OCI-LY7 (cell line): ENCODE data around the gene NTF3. TPM values are rescaled to one million over a fixed set of nuclear protein-coding genes. Genes with fewer than 3 reads are reported as not detected.

Source experiments
- BruUV-seq: library from RNA; stranded (reverse); fragments of 400-500 nt; replicated peaks from 2 replicates; lab custom pipeline; 2021; lab: Mats Ljungman, UMichigan
- CTCF ChIA-PET: fragments of 300-600 bp; sonication (Branson Sonifier 250); formaldehyde crosslinking; loops from one replicate; lab custom pipeline; 2022; ENCODE audit warnings: antibody characterized with exemption; ENCODE audit not compliant: unreplicated experiment; lab: Charles Lee
- POLR2A ChIA-PET: fragments of 300-600 bp; sonication (Branson Sonifier 250); formaldehyde crosslinking; loops from one replicate; lab custom pipeline; 2022; ENCODE audit warnings: antibody characterized with exemption; lab: Charles Lee
- DNase-seq: peaks from one replicate; pipeline ENCODE4 v3.0.0-alpha.2; 2015; ENCODE audit warnings: low spot score
- H2AFZ ChIP-seq: fragments of 200-600 bp; sonication (generic), shearing (Covaris generic); 2 replicates; pipeline ENCODE4 v1.6.1; 2014; ENCODE audit warnings: mild to moderate bottlenecking, antibody characterized with exemption, low read length, moderate library complexity
- H3K27ac ChIP-seq: fragments of 200-600 bp; sonication (generic); 2 replicates; pipeline ENCODE4 v1.5.1; 2014; ENCODE audit warnings: mixed run types, low read depth, mild to moderate bottlenecking, moderate library complexity, low read length, inconsistent platforms; ENCODE audit not compliant: poor library complexity, severe bottlenecking
- H3K36me3 ChIP-seq: fragments of 200-600 bp; sonication (generic); 2 replicates; pipeline ENCODE4 v1.6.1; 2014; ENCODE audit warnings: mild to moderate bottlenecking, antibody characterized with exemption, low read length, moderate library complexity, mixed read lengths; ENCODE audit not compliant: insufficient read depth
- H3K4me1 ChIP-seq: fragments of 200-600 bp; sonication (generic); 2 replicates; pipeline ENCODE4 v1.5.1; 2014; ENCODE audit warnings: mild to moderate bottlenecking, low read length; ENCODE audit not compliant: insufficient read depth, poor library complexity, severe bottlenecking
- H3K4me2 ChIP-seq: fragments of 200-600 bp; sonication (generic); 2 replicates; pipeline ENCODE4 v1.6.1; 2014; ENCODE audit warnings: mild to moderate bottlenecking, low read length
- H3K4me3 ChIP-seq: fragments of 200-600 bp; sonication (generic); 2 replicates; pipeline ENCODE4 v1.5.1; 2014; ENCODE audit warnings: mild to moderate bottlenecking, low read depth, low read length; ENCODE audit not compliant: poor library complexity, severe bottlenecking
- H3K79me2 ChIP-seq: fragments of 200-600 bp; sonication (generic); 2 replicates; pipeline ENCODE4 v1.6.1; 2016; ENCODE audit warnings: low read depth, mild to moderate bottlenecking, low read length, moderate library complexity, mixed read lengths; ENCODE audit not compliant: insufficient read depth
- H3K9me2 ChIP-seq: fragments of 200-600 bp; sonication (generic); 2 replicates; pipeline ENCODE4 v1.6.1; 2016; ENCODE audit warnings: mild to moderate bottlenecking, low read length, mixed read lengths; ENCODE audit not compliant: insufficient read depth
- H3K9me3 ChIP-seq: fragments of 200-600 bp; sonication (generic); 2 replicates; pipeline ENCODE4 v1.6.1; 2014; ENCODE audit warnings: mild to moderate bottlenecking, mixed run types, low read length, mixed read lengths
- H4K20me1 ChIP-seq: fragments of 200-600 bp; sonication (generic); 2 replicates; pipeline ENCODE4 v1.6.1; 2014; ENCODE audit warnings: mild to moderate bottlenecking, antibody characterized with exemption, low read length, moderate library complexity, mixed read lengths; ENCODE audit not compliant: insufficient read depth
- EZH2phosphoT487 ChIP-seq: fragments of 200-600 bp; sonication (generic); IDR thresholded peaks from 2 replicates; pipeline ENCODE4 v1.6.1; 2018; ENCODE audit warnings: low read depth, borderline replicate concordance, mild to moderate bottlenecking, mixed run types, antibody characterized with exemption, low read length, moderate library complexity, mixed read lengths
- intact Hi-C: fragments of 100-400 bp; cut with micrococcal nuclease; formaldehyde crosslinking; loops from one replicate; pipeline ENCODE4 v1.10.0; 2022; ENCODE audit not compliant: unreplicated experiment
- total RNA-seq, 2 experiments: library from RNA; depleted of rRNA in 1 of 2; stranded (reverse); fragments of >200 nt in 1 of 2; shearing (Covaris generic) in 1 of 2; gene quantifications; 2 replicates each; pipeline ENCODE4 v1.2.3, GENCODE V29; 2014 to 2022
- TF ChIP-seq, protein P1 (sequence below): fragments of 200-600 bp; sonication (generic); conservative IDR thresholded peaks from 2 replicates; pipeline ENCODE4 v1.5.1; 2014; ENCODE audit warnings: mild to moderate bottlenecking, antibody characterized with exemption, low read length, moderate library complexity, mixed read lengths

NTF3 gene
- total RNA-seq, 2 experiments from 2014 or later, result 9.6 to 11.5 TPM

DNA sequence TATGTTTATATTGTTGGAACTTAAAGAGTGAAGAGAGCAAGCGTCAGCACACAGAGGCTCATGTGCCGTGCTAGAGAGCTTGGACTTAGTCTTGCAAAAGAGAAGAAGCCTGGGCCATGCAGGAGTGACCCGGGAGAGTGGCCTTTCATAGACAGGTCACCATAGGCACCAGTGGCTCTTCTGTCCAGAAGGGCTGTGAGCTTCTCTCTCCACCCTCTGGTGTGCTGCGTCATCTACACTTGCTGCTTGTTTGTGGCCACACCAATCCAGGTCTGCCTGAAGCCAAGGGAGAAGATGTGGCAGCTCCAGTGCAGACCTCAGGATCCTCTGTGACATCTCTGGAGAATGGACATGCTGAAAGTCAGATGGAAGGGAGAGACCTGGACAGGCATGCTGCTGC is 74.4 kb downstream of the NTF3 start:
- no TSS peak for BruUV-seq
- no peak for TF ChIP-seq EZH2phosphoT487
- TF ChIP-seq, protein P1, sequence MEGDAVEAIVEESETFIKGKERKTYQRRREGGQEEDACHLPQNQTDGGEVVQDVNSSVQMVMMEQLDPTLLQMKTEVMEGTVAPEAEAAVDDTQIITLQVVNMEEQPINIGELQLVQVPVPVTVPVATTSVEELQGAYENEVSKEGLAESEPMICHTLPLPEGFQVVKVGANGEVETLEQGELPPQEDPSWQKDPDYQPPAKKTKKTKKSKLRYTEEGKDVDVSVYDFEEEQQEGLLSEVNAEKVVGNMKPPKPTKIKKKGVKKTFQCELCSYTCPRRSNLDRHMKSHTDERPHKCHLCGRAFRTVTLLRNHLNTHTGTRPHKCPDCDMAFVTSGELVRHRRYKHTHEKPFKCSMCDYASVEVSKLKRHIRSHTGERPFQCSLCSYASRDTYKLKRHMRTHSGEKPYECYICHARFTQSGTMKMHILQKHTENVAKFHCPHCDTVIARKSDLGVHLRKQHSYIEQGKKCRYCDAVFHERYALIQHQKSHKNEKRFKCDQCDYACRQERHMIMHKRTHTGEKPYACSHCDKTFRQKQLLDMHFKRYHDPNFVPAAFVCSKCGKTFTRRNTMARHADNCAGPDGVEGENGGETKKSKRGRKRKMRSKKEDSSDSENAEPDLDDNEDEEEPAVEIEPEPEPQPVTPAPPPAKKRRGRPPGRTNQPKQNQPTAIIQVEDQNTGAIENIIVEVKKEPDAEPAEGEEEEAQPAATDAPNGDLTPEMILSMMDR, result no peak
- Histone ChIP-seq H3K9me2 (no peaks in the 10 kb centered on the region), H3K4me1 (peaks cover 5% of the 10 kb centered on the region), H2AFZ (no peak overlapping the region), H3K9me3 (no peaks in the 10 kb centered on the region), H3K27ac (no peak overlapping the region), H3K4me3 (no peak overlapping the region), H3K79me2 (no peaks in the 10 kb centered on the region), H4K20me1 (no peaks in the 10 kb centered on the region), H3K4me2 (no peak overlapping the region), H3K36me3 (no peaks in the 10 kb centered on the region)
- DNase-seq, result no peak
- ChIA-PET POLR2A (interaction anchor here (0.6 kb wide), 1 partner anchor 1631 kb away, joined by 3 read pairs; no protein-coding TSS in a partner anchor), CTCF (no interaction called here)
- intact Hi-C loops, result no loop called here

GRCh38 chr12:5506821-5507231 is 74.9 kb downstream of the NTF3 start:
- Histone ChIP-seq H3K9me2 (no peaks in the 10 kb centered on the region), H3K79me2 (no peaks in the 10 kb centered on the region), H3K36me3 (no peaks in the 10 kb centered on the region), H3K4me1 (peaks cover 10% of the 10 kb centered on the region), H3K9me3 (no peaks in the 10 kb centered on the region), H2AFZ (no peak overlapping the region), H4K20me1 (no peaks in the 10 kb centered on the region), H3K4me2 (no peak overlapping the region), H3K4me3 (no peak overlapping the region), H3K27ac (no peak overlapping the region)
- DNase-seq, result no peak
- ChIA-PET CTCF (no interaction called here), POLR2A (no interaction called here)
- intact Hi-C loops, result no loop called here
- no peak for TF ChIP-seq EZH2phosphoT487
- TF ChIP-seq, protein P1, result no peak
- no TSS peak for BruUV-seq

DNA sequence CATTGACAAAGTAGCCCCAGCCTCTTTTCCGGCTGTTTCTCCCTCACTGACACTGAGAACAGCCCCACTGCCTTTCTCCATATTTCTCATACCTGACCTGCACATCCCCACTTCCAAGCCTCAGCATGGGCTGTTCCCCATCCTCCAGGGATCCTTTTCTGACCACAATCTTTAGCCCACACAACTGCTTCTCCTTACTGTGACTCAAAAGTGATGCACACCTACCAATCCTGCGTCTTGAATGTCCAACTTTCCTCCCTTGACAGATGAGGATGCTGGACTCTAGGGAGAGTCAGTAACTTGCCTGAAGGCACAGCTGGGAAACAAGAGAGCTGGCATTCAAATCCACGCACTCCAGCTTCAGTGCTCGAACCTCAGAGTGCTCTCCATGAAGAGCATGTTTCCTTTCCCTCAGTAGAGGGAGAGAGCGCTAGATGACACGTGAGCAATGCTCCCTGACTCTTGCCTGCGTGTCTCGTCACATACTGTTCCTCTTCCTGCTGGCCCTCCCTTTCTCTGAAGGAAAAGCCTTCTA is 75.6 kb downstream of the NTF3 start:
- H3K79me2 ChIP-seq, result no peaks in the 10 kb centered on the region
- ChIA-PET POLR2A (no interaction called here), CTCF (no interaction called here)
- H4K20me1 ChIP-seq, result no peaks in the 10 kb centered on the region
- no peaks in the 10 kb centered on the region for H3K36me3 ChIP-seq
- intact Hi-C loops, result no loop called here
- no peak overlapping the region for H2AFZ ChIP-seq
- TF ChIP-seq, protein P1, result no peak
- TF ChIP-seq EZH2phosphoT487, result no peak
- DNase-seq, result no peak
- H3K4me3 ChIP-seq, result no peak overlapping the region
- H3K4me2 ChIP-seq, result no peak overlapping the region
- H3K4me1 ChIP-seq, result peaks cover 13% of the 10 kb centered on the region
- no peaks in the 10 kb centered on the region for H3K9me3 ChIP-seq
- BruUV-seq, result no TSS peak
- H3K27ac ChIP-seq, result no peak overlapping the region
- no peaks in the 10 kb centered on the region for H3K9me2 ChIP-seq
